ENCODE measurements around the gene C12orf57. TPM values are rescaled to one million over a fixed set of nuclear protein-coding genes. Genes with fewer than 3 reads are reported as not detected.
A peak's percentile ranks its signal among the peaks of the same experiment; 100 is the strongest.

C12orf57 gene
- polyA plus RNA-seq, 2 of the 4 experiments (the other 2 are of a cell fraction), result 261 to 466 TPM

- no peak for TF ChIP-seq ELK1 (IDR thresholded peaks at IDR 0.05; ENCODE audit: low read depth, low read length)
- peak; percentile 47; the same call in 1 of the 2 replicates for TF ChIP-seq PBX3 (IDR thresholded peaks at IDR 0.05)
- no peak for TF ChIP-seq HMGXB4 (CRISPR knock-in tag; IDR thresholded peaks at IDR 0.05; ENCODE audit: borderline replicate concordance)
- no peak for TF ChIP-seq USF2 (IDR thresholded peaks at IDR 0.05)
- TF ChIP-seq RARB (CRISPR knock-in tag; IDR thresholded peaks at IDR 0.05), result no peak
These were observed 2.5 kb downstream of the C12orf57 start (continued) for GRCh38 chr12:6946033-6946919.

- TF ChIP-seq REST (IDR thresholded peaks at IDR 0.05) (0 out of 2 replicates have a peak, but pooled peaks have one; percentile 16), KDM1A (IDR thresholded peaks at IDR 0.05; ENCODE audit: low read depth) (no peak)
- H3K4me3 ChIP-seq, result peak overlapping the region; percentile 59
- WGBS (ENCODE audit: missing lambda C conversion rate), result 45% methylated on average over 8 of the region's 8 CpGs
- peak overlapping the region; percentile 88 for H3K4me2 ChIP-seq
- FAIRE-seq (no peak), DNase-seq (ENCODE audit: low read depth in 1 of 2, low spot score in 1 of 2) (no peak), ATAC-seq (no peak)
- peak overlapping the region; percentile 80 to 90 for H3K27ac ChIP-seq
- peaks cover 33% of the 10 kb centered on the region for H3K4me1 ChIP-seq
- CTCF ChIA-PET, result interaction anchor here (0.6 to 22.6 kb wide), 15 partner anchors 9 to 600 kb away, joined by 3 to 370 read pairs (median 5); partner anchors contain the start of genes ATN1, C1R, C1RL and EMG1
- POLR2A ChIA-PET, result interaction anchor here (0.6 to 6.1 kb wide), 9 partner anchors 9 to 133 kb away, joined by 3 to 174 read pairs (median 5); partner anchors contain the start of genes CDCA3, LPCAT3, SPSB2 and TPI1
- H3K9me3 ChIP-seq, result no peaks in the 10 kb centered on the region
These were observed 3.1 kb downstream of the C12orf57 start for GRCh38 chr12:6946920-6947374.

- ChIA-PET CTCF (interaction anchor here (0.6 to 22.6 kb wide), 9 partner anchors 10 to 599 kb away, joined by 3 to 370 read pairs (median 44); partner anchors contain the start of genes ATN1, C1RL, EMG1 and PHB2), POLR2A (interaction anchor here (1.9 to 6.1 kb wide), 2 partner anchors 15 to 71 kb away, joined by 5 to 174 read pairs; partner anchors contain the start of gene LPCAT3)
- H3K4me3 ChIP-seq, result no peak overlapping the region
- H3K9me3 ChIP-seq, result no peaks in the 10 kb centered on the region
- peak overlapping the region; percentile 88 for H3K4me2 ChIP-seq
- FAIRE-seq, result no peak
- no peak for DNase-seq (ENCODE audit: low read depth in 1 of 2, low spot score in 1 of 2)
- ATAC-seq, result no peak
- no peak overlapping the region for H3K27ac ChIP-seq
- 90% methylated on average over 8 of the region's 8 CpGs for WGBS (ENCODE audit: missing lambda C conversion rate)
- peaks cover 30% of the 10 kb centered on the region for H3K4me1 ChIP-seq
- TF ChIP-seq BHLHE40 (IDR thresholded peaks at IDR 0.05; ENCODE audit: low read depth, low read length), result no peak
- TF ChIP-seq CTCF (IDR thresholded peaks at IDR 0.05), result no peak
- TF ChIP-seq CBX2 (IDR thresholded peaks at IDR 0.05; ENCODE audit: borderline replicate concordance, low read depth), result no peak
- no peak for TF ChIP-seq MAZ (IDR thresholded peaks at IDR 0.05; ENCODE audit: borderline replicate concordance, low read depth, low read length)
- TF ChIP-seq HES2 (IDR thresholded peaks at IDR 0.05), result no peak
- TF ChIP-seq ESRRA (IDR thresholded peaks at IDR 0.05; ENCODE audit: borderline replicate concordance, low read length), result no peak
- TF ChIP-seq USF2 (IDR thresholded peaks at IDR 0.05), result no peak
- no peak for TF ChIP-seq FOSL2 (IDR thresholded peaks at IDR 0.05)
- no peak for TF ChIP-seq FOSL2 (CRISPR knock-in tag; IDR thresholded peaks at IDR 0.05)
- no peak for TF ChIP-seq MAFK (IDR thresholded peaks at IDR 0.05; ENCODE audit: partially characterized antibody)
- TF ChIP-seq NPAS2 (CRISPR knock-in tag; IDR thresholded peaks at IDR 0.05; ENCODE audit: borderline replicate concordance), result no peak
- TF ChIP-seq POLR2AphosphoS2 (conservative IDR thresholded peaks at IDR 0.05; ENCODE audit: low read length), result no peak
These were observed 3.8 kb downstream of the C12orf57 start for GRCh38 chr12:6947615-6948014.

Measured in A549 (cell line).